Calu3 (cell line): ENCODE results near the gene TNFAIP8. TPM values are rescaled to one million over a fixed set of nuclear protein-coding genes. Genes with fewer than 3 reads are reported as not detected.

Source experiments
- BruUV-seq: library from RNA; stranded (reverse); fragments of 400-500 nt; replicated peaks from 2 replicates; lab custom pipeline; 2021; lab: Mats Ljungman, UMichigan
- CTCF ChIA-PET: fragments of 300-600 bp; sonication (Branson Sonifier 250); formaldehyde crosslinking; loops from one replicate; lab custom pipeline; 2022; ENCODE audit warnings: antibody characterized with exemption; lab: Charles Lee
- DNase-seq: peaks from one replicate; pipeline ENCODE4 v3.0.0; 2022
- H3K27ac Mint-ChIP-seq: one replicate; pipeline ENCODE4 v1.8.0; 2022; ENCODE audit warnings: mixed read lengths; ENCODE audit not compliant: unreplicated experiment
- H3K27me3 Mint-ChIP-seq: one replicate; pipeline ENCODE4 v1.8.0; 2022; ENCODE audit warnings: mixed read lengths; ENCODE audit not compliant: unreplicated experiment
- H3K36me3 Mint-ChIP-seq: one replicate; pipeline ENCODE4 v1.8.0; 2022; ENCODE audit warnings: mild to moderate bottlenecking, moderate library complexity, mixed read lengths; ENCODE audit not compliant: insufficient read depth, unreplicated experiment
- H3K4me1 Mint-ChIP-seq: one replicate; pipeline ENCODE4 v1.8.0; 2022; ENCODE audit warnings: mild to moderate bottlenecking, low read depth, mixed read lengths; ENCODE audit not compliant: unreplicated experiment
- H3K4me3 Mint-ChIP-seq: one replicate; pipeline ENCODE4 v1.8.0; 2022; ENCODE audit warnings: mild to moderate bottlenecking, low read depth, moderate library complexity, mixed read lengths; ENCODE audit not compliant: unreplicated experiment
- H3K9me3 Mint-ChIP-seq: one replicate; pipeline ENCODE4 v1.8.0; 2022; ENCODE audit warnings: low read depth, mixed read lengths; ENCODE audit not compliant: unreplicated experiment
- CTCF ChIP-seq: fragments of 200-600 bp; IDR thresholded peaks from one replicate; pipeline ENCODE4 v1.8.0; 2022; ENCODE audit warnings: antibody characterized with exemption; ENCODE audit not compliant: unreplicated experiment
- intact Hi-C: fragments of 100-400 bp; cut with micrococcal nuclease; formaldehyde crosslinking; loops from one replicate; pipeline ENCODE4 v1.10.0; 2022; ENCODE audit not compliant: unreplicated experiment
- total RNA-seq: library from RNA; stranded (reverse); gene quantifications from 2 replicates; pipeline ENCODE4 v1.2.3, GENCODE V29; 2022

TNFAIP8 gene
- total RNA-seq, 1 experiment from 2014 or later, result 30.6 TPM

GRCh38 chr5:119332978-119333401 is 22.8 kb upstream of the TNFAIP8 start:
- Mint-ChIP-seq H3K4me1 (peaks cover 37% of the 10 kb centered on the region), H3K27me3 (no peaks in the 10 kb centered on the region)
- CTCF ChIA-PET, result no interaction called here

GRCh38 chr5:119333421-119333851 is 22.4 kb upstream of the TNFAIP8 start:
- no peaks in the 10 kb centered on the region for H3K36me3 Mint-ChIP-seq
- H3K9me3 Mint-ChIP-seq, result no peaks in the 10 kb centered on the region
- no peaks in the 10 kb centered on the region for H3K27me3 Mint-ChIP-seq
- TF ChIP-seq CTCF, result no peak
- CTCF ChIA-PET, result no interaction called here
- H3K27ac Mint-ChIP-seq, result no peak overlapping the region
- intact Hi-C loops, result no loop called here
- H3K4me3 Mint-ChIP-seq, result no peak overlapping the region
- H3K4me1 Mint-ChIP-seq, result peaks cover 37% of the 10 kb centered on the region
- DNase-seq, result no peak
- no TSS peak for BruUV-seq

More at GRCh38 chr5:119332978-119333401, 22.8 kb upstream of the TNFAIP8 start:
- Mint-ChIP-seq H3K27ac (no peak overlapping the region), H3K36me3 (no peaks in the 10 kb centered on the region), H3K4me3 (no peak overlapping the region), H3K9me3 (no peaks in the 10 kb centered on the region)
- no peak for TF ChIP-seq CTCF
- no TSS peak for BruUV-seq
- intact Hi-C loops, result no loop called here
- no peak for DNase-seq

GRCh38 chr5:119335261-119335677 is 20.6 kb upstream of the TNFAIP8 start:
- Mint-ChIP-seq H3K9me3 (no peaks in the 10 kb centered on the region), H3K27me3 (no peaks in the 10 kb centered on the region), H3K4me1 (peaks cover 35% of the 10 kb centered on the region), H3K27ac (no peak overlapping the region), H3K36me3 (no peaks in the 10 kb centered on the region), H3K4me3 (no peak overlapping the region)
- no peak for DNase-seq
- intact Hi-C loops, result no loop called here
- BruUV-seq, result no TSS peak
- CTCF ChIA-PET, result interaction anchor here (0.9 to 1.8 kb wide), 6 partner anchors 19 to 313 kb away, joined by 3 to 6 read pairs (median 6); partner anchors contain the start of gene TNFAIP8
- no peak for TF ChIP-seq CTCF

- H3K4me1 Mint-ChIP-seq, result peaks cover 35% of the 10 kb centered on the region
- intact Hi-C loops, result no loop called here
- no peaks in the 10 kb centered on the region for H3K27me3 Mint-ChIP-seq
- no peaks in the 10 kb centered on the region for H3K36me3 Mint-ChIP-seq
- TF ChIP-seq CTCF, result no peak
- DNase-seq, result no peak
- no peaks in the 10 kb centered on the region for H3K9me3 Mint-ChIP-seq
- H3K4me3 Mint-ChIP-seq, result no peak overlapping the region
- CTCF ChIA-PET, result interaction anchor here (0.6 kb wide), 1 partner anchor 82 kb away, joined by 4 read pairs; no protein-coding TSS in a partner anchor
- BruUV-seq, result no TSS peak
- no peak overlapping the region for H3K27ac Mint-ChIP-seq
These were observed 19.6 kb upstream of the TNFAIP8 start for GRCh38 chr5:119336262-119336661.
